ENCODE results near the gene IPP. TPM values are rescaled to one million over a fixed set of nuclear protein-coding genes. Genes with fewer than 3 reads are reported as not detected.

The IPP gene
- polyA plus RNA-seq, 6 donors from 2014 or later = 8.6 to 16.9 (median 11.0) TPM

DNA sequence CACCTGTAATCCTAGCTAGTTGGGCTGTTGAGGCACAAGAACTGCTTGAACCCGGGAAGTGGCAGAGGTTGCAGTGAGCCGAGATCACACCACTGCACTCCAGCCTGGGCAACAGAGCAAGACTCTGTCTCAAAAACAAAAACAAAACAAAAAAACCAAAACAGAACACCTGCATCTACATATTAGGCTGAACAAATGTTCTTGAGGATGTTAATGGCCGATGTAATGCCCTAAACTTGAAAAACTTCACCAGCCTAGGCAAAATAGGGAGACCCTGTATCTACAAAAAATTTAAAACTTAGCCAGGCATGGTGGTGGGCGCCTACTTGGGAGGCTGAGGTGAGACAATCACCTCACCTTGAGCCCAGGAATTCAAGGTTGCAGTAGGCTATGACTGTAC is 81.9 kb downstream of the IPP start:
- H3K36me3 Mint-ChIP-seq = peaks cover 0 to 6% of the 10 kb centered on the region in 2 donors
- DNase-seq (no peak), ATAC-seq (ENCODE audit: low read depth in 2 of 2) (no peak)
- no peak overlapping the region for H3K27ac Mint-ChIP-seq
- H3K4me3 Mint-ChIP-seq = no peak overlapping the region
- H3K4me1 Mint-ChIP-seq = peaks cover 45 to 54% (median 47%) of the 10 kb centered on the region in 3 donors
- no peaks in the 10 kb centered on the region for H3K27me3 Mint-ChIP-seq
- H3K9me3 Mint-ChIP-seq = no peaks in the 10 kb centered on the region

DNA sequence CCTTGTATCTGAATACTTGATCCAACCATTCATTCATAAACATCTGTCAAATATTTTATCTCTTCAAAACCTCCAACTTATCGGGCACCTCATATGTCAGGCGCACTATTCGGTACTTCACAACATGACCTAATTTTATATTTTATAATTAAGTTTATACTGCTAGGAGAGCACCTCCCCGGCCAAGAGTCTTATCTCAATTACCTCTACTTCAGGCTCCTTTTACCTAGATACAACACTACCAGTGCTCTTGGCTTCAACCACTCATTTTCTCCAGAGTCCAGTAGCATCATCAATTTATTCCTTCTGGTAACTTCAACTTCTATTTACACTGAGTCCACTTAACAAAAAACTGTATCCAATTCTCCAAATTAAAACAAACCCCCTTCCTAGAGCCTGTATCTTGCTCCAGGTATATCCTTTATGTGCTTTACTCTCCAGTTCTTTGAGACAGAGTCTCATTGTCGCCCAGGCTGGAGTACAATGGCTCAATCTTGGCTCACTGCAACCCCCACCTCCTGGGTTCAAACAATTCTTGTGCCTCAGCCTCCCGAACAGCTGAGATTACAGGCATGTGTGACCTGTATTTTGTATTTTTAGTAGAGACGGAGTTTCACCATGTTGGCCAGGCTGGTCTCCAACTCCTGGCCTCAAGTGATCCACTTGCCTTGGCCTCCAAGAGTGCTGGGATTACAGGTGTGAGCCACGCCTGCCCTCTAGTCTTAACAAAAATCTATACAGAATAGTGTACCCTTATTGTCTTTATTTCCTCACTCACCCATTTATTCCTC is 82.9 kb downstream of the IPP start:
- H3K4me1 Mint-ChIP-seq = peaks cover 40 to 50% (median 47%) of the 10 kb centered on the region in 3 donors
- H3K27ac Mint-ChIP-seq = peak overlapping the region in 2 of 6 donors; percentile 34 to 39
- no peaks in the 10 kb centered on the region for H3K9me3 Mint-ChIP-seq
- no peaks in the 10 kb centered on the region for H3K36me3 Mint-ChIP-seq
- DNase-seq (no peak), ATAC-seq (ENCODE audit: low read depth in 2 of 2) (no peak)
- H3K27me3 Mint-ChIP-seq = no peaks in the 10 kb centered on the region
- no peak overlapping the region for H3K4me3 Mint-ChIP-seq

DNA sequence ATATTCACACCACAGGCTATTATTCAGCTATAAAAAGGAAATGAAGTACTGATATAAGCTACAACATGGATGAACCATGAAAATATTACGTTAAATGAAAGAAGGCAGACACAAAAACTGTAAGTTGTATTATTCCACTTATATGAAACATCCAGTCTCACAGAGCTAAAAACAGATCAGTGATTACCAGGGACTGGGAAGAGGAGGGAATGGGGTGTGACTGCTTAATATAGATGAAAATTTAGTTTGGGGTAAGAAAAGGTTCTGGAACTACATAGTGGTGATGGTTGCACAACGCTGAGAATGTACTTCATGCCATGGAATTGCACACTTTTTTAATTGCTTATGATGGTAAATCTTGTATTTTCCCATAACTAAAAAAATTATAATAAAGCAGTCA is 83.6 kb downstream of the IPP start:
- Mint-ChIP-seq H3K4me3 (no peak overlapping the region), H3K27ac (peak overlapping the region in 1 of 6 donors; percentile 39)
- DNase-seq = no peak

GRCh38 chr1:45660336-45660735 is 90.1 kb downstream of the IPP start:
- no peak overlapping the region for H3K27ac Mint-ChIP-seq
- peaks cover 0 to 20% of the 10 kb centered on the region in 2 donors for H3K36me3 Mint-ChIP-seq
- no peak for DNase-seq
- no peaks in the 10 kb centered on the region for H3K9me3 Mint-ChIP-seq
- no peaks in the 10 kb centered on the region for H3K27me3 Mint-ChIP-seq
- H3K4me3 Mint-ChIP-seq = no peak overlapping the region
- peaks cover 8 to 19% (median 13%) of the 10 kb centered on the region in 3 donors for H3K4me1 Mint-ChIP-seq
- ATAC-seq (ENCODE audit: low read depth in 2 of 2) = no peak

More for the DNA sequence above, 83.6 kb downstream of the IPP start:
- Mint-ChIP-seq H3K36me3 (no peaks in the 10 kb centered on the region), H3K4me1 (peaks cover 38 to 47% (median 41%) of the 10 kb centered on the region in 3 donors), H3K27me3 (no peaks in the 10 kb centered on the region), H3K9me3 (no peaks in the 10 kb centered on the region)
- no peak for ATAC-seq (ENCODE audit: low read depth in 2 of 2)

DNA sequence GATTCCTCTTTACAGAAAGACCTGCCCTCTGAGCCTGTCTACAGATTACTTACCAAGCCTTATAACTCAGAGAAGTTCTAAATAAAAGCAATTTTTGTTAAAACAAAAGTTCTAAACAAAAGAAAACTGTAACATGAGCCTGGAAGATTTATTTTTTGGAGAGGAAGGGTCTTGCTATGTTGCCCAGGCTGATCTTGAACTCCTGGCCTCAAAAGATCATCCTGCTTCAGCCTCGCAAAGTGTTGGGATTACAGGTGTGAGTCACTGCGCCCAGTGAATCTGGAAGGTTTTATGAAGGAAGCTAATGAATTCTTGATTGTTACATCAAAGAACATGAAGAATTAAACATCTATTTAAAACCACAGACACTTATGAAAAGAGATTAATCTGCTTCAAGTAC is 91.2 kb downstream of the IPP start:
- no peaks in the 10 kb centered on the region for H3K27me3 Mint-ChIP-seq
- no peaks in the 10 kb centered on the region for H3K9me3 Mint-ChIP-seq
- H3K4me1 Mint-ChIP-seq = peaks cover 4 to 19% (median 9%) of the 10 kb centered on the region in 3 donors
- ATAC-seq (ENCODE audit: low read depth in 2 of 2) (no peak), DNase-seq (no peak)
- H3K27ac Mint-ChIP-seq = no peak overlapping the region
- no peak overlapping the region for H3K4me3 Mint-ChIP-seq
- peaks cover 0 to 28% of the 10 kb centered on the region in 2 donors for H3K36me3 Mint-ChIP-seq

DNA sequence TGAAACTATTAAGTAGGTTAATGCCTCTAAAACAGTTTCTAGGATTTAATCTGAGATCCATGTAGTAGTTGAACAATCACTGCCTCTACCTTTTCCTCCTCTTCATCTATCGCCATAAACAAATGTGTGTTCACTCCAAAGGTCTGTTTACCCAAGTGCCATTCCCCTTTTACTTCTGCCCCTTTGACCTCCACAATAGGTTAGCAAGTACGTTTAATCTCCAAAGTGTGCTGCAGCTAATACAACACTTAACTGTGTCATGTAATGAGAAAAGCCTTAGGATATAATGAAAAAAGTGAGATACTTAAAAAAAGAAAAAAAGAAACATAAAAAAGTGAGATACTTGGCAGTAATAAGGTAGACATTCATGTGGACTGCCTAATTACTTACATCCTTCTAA is 92.3 kb downstream of the IPP start:
- Mint-ChIP-seq H3K4me3 (no peak overlapping the region), H3K27ac (peak overlapping the region in 1 of 6 donors; percentile 51), H3K27me3 (no peaks in the 10 kb centered on the region), H3K9me3 (no peaks in the 10 kb centered on the region), H3K4me1 (peaks cover 0 to 14% (median 6%) of the 10 kb centered on the region in 3 donors), H3K36me3 (peaks cover 0 to 29% of the 10 kb centered on the region in 2 donors)
- DNase-seq (no peak), ATAC-seq (ENCODE audit: low read depth in 2 of 2) (no peak)

DNA sequence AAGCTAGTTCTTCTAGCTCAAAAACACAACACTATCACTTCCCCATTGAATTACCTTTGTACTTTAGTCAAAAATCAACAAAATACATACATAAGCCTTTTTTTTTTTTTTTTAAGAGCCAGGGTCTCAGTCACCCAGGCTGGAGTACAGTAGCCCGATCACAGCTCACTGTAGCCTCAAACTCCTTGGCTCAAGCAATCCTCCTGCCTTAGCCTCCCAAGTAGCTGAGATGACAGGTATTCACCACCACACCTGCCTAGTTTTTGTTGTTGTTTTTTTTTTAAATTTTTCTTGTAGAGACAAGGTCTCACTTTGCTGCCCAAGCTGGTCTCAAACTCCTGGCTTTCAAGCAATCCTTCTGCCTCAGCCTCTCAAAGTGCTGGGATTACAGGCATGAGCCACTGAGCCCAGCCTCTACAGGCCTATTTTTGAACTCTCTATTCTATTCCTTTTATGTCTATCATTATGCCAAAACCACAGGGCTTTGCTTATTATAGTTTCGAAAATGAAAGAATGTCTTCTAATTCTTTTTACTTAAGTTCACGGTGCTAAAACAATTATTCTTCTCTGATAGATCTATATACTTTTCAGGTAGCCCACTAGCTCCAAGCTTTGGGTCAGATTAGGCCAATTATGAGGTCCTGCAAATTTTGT is 93.8 kb downstream of the IPP start:
- Mint-ChIP-seq H3K4me3 (no peak overlapping the region), H3K4me1 (peaks cover 0 to 11% (median 0%) of the 10 kb centered on the region in 3 donors), H3K9me3 (no peaks in the 10 kb centered on the region), H3K27ac (peak overlapping the region in 2 of 6 donors; percentile 18 to 41), H3K27me3 (no peaks in the 10 kb centered on the region), H3K36me3 (peaks cover 0 to 29% of the 10 kb centered on the region in 2 donors)
- DNase-seq (no peak), ATAC-seq (ENCODE audit: low read depth in 2 of 2) (no peak)

DNA sequence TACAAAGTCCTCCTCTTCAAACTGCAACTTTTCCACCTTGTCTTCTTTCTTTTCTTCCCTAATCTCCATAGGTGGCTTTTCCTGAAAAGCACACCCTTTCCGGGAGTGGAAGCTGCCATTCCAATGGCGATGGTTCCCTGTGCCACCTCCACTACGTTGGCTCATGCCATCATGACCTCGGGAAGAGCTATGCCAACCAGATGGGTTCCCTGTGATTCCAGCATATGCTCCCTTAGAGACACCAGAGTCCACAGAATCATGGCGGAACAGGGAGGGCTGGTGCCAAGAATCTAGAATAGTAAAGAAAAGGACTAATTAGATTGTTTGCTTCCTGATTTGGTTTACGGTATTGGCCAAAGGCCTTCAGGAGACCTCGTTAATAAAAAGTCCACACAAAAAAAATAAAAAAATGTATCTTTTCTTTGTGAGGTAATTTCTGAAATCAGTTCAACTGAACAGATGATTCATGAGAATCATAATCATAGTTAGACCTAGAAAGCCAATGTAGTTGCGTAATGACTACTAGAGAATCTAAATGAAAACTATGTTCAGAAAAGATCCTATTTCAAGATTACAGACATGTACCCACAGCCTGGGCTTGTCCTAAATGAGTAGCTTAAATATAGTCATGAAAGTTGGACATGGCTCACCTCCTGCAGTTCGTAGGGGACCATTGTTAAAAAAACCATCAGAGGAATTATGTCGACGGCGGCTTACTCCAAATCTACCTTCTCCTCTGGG is 95.7 kb downstream of the IPP start:
- peaks cover 0 to 7% (median 3%) of the 10 kb centered on the region in 3 donors for H3K4me1 Mint-ChIP-seq
- ATAC-seq (ENCODE audit: low read depth in 2 of 2) (no peak), DNase-seq (no peak)
- H3K27ac Mint-ChIP-seq = peak overlapping the region in 1 of 6 donors; percentile 44
- H3K36me3 Mint-ChIP-seq = peaks cover 0 to 24% of the 10 kb centered on the region in 2 donors
- no peaks in the 10 kb centered on the region for H3K9me3 Mint-ChIP-seq
- H3K27me3 Mint-ChIP-seq = no peaks in the 10 kb centered on the region
- no peak overlapping the region for H3K4me3 Mint-ChIP-seq

Other genes with a start within 250 kb of the IPP start
- 100 to 1,000 TPM; 171 to 239 (median 203) TPM for gene PRDX1, start 228.8 kb downstream of the IPP start, polyA plus RNA-seq (ENCODE audit: low read depth in 6 of 6)
- 100 to 1,000 TPM; 123 to 249 (median 130) TPM for gene AKR1A1, start 199.8 kb downstream of the IPP start, polyA plus RNA-seq (ENCODE audit: low read depth in 6 of 6)
- 100 to 1,000 TPM in 4 of 6 donors, 10 to 100 TPM in 2; 90.5 to 140 (median 114) TPM for gene NASP, start 166.6 kb downstream of the IPP start, polyA plus RNA-seq (ENCODE audit: low read depth in 6 of 6)
- gene CCDC17, start 126.6 kb downstream of the IPP start, polyA plus RNA-seq (ENCODE audit: low read depth in 6 of 6) = under 1 TPM in 3 of 6 donors, not detected in 3; 0.08 to 0.57 (median 0.11) TPM
- 100 to 1,000 TPM in 2 of 6 donors, 10 to 100 TPM in 4; 83.6 to 106 (median 92.0) TPM for gene GPBP1L1, start 64.1 kb downstream of the IPP start, polyA plus RNA-seq (ENCODE audit: low read depth in 6 of 6)
- gene TMEM69, start 62.5 kb downstream of the IPP start, polyA plus RNA-seq (ENCODE audit: low read depth in 6 of 6) = 10 to 100 TPM; 44.3 to 72.7 (median 60.5) TPM
- 1 to 10 TPM in 4 of 6 donors, under 1 TPM in 1, not detected in 1; 0.86 to 5.1 (median 3.2) TPM for gene MAST2, start 53.0 kb upstream of the IPP start, polyA plus RNA-seq (ENCODE audit: low read depth in 6 of 6)